Measurements from ENCODE around the gene SPPL3.
A peak's percentile ranks its signal among the peaks of the same experiment; 100 is the strongest.
"Not testable (repeated sequence)": the region's sequence is repeated elsewhere in the genome, so short reads cannot be mapped to it uniquely, and the experiment has no call there.

SPPL3 gene

DNA sequence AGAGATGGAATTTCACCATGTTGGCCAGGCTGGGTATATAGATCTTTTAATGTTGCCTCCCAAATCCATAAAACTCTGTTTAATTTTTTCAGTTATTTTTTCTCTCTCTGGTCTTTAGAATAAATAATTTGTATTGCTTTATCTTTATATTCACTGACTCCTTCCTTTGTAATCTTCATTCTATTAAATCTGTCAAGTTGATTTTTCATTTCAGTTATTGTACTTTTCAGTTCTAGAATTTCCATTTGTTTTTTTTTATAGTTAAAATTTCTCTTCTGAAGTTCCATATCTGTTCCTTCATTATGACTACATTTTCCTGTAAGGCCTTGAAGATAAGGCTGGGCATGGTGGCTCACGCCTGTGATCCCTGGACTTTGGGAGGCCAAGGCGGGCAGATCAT is 13.6 kb upstream of the SPPL3 start:
- DNase-seq: no peak

DNA sequence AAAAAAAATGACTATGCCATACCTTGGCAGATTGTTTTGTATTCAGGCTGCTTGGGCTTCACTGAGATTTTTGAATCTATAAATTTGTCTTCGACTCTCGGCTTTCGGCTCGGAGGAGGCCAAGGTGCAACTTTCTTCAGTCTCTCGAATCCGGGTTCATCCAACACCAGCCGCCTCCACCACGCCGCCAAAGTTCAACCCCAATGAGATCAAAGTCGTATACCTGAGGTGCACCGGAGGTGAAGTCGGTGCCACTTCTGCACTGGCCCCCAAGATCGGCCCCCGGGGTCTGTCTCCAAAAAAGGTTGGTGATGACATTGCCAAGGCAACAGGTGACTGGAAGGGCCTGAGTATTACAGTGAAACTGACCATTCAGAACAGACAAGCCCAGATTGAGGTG is 12.4 kb upstream of the SPPL3 start:
- DNase-seq: no peak

DNA sequence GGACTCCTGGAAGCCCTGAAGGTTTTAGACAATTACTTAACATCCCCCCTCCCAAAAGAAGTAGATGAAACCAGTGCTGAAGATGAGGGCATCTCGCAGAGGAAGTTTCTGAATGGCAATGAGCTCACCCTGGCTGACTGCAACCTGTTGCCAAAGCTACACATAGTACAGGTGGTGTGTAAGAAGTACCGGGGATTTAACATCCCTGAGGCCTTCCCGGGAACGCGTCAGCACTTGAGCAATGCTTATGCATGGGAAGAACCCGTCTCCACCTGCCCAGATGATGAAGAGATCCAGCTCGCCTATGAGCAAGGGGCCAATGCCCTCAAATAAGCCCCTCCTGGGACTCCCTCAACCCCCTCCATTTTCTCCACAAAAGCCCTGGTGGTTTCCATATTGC is 10.6 kb upstream of the SPPL3 start:
- no peak for DNase-seq

DNA sequence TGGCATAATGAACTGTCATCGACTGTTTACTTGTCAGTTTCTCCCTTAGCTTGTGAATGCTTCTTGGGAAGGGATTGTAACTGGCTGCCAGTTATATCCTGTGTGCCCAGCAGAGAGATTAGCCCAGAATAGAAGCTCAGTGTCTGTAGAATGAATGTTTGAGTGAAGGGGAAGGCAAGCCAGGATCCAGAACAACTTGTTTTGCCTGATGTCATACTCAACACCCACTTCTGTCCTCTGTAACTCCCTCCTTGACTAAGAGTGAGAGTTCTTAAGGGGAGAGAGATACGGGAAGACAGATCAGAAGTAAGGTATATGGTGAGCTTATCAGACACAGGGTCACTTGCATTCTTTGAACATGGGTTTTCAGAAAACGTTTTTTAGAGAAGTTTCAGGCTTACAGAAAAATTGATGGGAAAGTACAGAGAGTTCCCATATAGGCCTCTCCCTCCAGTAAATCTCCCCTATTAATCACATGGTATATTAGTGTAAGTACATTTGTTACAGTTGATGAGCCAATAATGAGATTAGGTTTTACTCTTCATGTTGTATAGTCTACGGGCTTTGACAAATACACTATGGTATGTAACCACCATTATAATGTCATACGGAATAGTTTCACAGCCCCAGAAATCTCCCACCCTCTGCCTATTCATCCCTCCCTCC is 5.6 kb upstream of the SPPL3 start:
- DNase-seq: no peak

DNA sequence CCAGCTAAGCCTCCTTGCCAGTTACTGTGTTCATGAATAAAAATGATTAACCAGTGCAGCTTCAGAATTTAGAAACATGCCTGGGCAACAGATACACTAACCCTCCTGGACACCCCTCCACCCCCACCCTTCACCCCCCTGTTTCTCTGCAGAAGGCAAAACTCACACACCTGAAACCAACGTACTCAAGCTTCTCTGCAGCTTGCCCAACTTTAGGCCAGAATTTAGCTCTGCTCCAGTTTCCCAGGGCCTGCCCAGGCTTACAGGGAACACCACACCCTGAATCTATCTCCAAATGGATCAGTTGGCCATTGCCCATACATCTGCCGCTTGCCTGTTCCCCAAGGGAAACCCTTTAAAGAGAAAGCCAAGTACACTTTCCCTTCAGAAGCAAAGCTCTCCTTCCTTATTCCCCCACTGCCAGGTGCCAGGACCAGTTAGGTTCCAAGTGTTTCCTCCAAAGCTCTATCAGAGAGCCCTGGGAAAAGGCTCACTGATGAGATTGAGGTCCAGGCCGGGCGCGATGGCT is 1.8 kb upstream of the SPPL3 start:
- no peak for DNase-seq

DNA sequence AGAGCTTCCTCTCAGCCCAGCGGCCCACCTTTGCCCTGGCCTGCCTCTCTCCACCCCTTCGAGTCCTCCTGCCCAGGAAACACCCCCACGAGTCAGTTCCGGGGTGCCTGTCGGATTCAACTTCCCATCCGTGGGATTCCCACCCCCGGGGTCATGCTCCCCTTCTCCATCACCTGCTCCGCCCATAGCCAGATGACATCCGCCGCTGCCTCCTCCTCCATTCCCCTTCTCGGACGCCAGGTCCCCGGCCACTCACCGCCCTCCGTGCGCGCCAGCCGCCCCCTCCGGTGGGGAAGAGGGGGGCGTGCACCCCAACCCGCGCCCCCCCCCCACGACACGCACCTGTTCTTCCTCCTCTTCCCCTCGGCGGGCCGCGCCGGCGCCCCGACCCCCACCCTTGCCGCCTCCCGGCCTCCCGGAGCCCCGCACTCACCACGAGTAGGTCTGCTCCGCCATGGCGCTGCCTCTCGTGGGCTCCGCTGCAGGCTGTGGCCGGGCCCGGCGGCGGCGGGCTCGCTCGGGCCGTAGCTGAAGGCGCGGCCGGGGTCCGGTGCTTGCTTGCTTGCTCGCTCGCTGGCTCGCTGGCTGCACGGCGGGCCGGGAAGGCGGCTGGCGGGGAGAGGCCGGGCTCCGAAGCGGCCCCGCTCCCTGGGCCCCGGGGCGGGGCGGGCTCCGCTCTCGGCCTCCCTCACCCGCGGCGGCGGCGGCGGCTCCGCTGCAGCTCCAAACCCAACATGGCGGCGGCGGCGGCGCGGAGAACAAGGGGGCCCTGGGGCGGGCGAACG is 554 bp downstream of the SPPL3 start:
- peak; percentile 46 to 48 for DNase-seq

DNA sequence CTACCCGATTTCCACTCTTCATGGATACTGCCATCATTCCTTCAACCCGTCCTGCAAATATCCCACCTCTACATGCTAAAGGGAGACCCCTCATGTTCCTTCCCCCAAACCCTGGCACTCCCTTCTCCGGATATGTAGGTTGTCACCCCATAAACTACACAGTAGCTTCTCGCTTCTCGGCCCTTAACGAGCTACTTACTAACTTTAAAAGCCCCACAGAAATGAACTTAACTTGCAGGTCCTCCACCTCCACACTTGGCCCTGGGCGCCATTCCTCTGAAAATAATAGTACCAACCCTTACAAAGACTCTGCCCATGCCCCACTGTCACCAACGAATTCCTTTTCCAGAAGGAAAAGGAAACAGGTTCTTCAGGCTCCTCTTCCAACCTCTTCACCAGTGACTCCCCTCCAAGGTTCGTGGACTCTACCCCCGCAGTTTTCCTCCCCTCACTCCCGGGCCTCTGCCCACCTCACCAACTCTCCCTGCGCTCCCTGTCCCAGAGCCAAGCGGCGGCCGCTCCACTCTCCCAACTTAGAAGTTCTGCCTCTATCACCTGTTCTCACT is 1.2 kb downstream of the SPPL3 start:
- DNase-seq: no peak

DNA sequence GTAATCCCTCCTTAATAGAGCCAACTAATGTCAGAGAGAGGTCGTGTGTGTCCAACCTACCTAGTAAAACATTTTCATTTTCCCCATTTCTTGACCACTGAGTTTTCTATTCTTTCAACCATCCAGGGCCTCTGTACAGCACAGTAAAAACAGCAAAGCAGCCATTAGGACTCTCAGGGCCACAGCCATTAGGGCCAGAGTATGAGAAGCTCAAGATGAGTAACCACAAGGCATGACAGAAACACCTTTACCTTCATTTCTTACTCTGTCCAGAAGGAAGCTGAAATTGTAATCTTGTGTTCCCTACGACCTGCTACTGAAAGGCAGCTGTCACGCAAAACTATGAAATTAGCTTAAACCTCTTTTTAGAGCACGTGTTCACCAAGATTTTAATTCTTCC is 2.3 kb downstream of the SPPL3 start:
- no peak for DNase-seq

DNA sequence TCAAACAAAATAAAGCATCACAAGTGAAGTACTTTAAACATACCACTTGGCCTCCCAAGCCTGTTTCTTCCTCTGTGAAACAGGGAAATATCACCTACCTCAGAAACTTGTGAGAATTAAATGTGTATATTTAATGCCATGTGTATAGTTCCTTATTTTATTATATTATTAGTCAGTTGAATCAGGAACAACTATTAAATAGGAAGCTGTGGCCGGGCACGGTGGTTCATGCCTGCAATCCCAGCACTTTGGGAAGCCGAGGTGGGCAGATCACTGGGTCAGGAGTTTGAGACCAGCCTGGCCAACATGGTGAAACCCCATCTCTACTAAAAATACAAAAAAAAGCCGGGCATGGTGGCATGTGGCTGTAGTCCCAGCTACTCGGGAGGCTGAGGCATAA is 3.1 kb downstream of the SPPL3 start:
- DNase-seq: not testable (repeated sequence)

DNA sequence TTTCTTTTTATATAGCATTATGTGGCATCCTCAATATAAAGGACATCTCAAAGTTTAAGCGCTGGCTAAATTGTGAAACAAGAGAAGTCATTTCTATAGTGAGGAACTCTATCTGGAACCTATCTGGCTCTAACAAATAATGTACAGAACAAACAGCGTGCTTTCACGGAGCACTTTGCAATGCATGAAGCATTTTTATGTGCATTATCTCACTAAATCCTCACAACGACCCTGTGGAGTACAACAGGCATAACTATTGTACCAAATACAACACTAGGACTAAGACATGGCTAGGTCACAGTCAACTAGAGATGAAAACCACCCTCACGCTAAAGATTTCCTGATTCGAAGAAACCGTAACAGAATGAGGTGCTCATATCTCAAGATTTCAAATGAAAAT is 8.6 kb downstream of the SPPL3 start:
- no peak for DNase-seq

DNA sequence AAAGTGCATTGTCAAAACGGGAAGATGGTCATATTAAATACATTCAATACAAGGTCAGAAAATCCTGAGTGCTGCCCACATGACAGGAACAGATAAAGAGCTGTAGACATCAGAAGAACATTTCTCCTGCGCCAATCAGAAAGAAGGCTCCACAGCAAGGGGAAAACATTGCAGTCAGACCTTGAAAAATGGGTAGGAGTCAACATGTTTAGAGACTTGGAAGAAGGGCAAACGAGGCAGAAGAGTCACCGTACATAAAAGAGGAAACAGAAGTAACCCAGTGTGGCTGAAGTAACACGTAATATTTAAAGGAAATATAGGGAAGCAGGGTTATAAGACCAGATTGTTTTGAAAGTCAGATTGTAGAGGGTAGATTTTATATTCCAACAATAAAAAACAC is 11.9 kb downstream of the SPPL3 start:
- no peak for DNase-seq

DNA sequence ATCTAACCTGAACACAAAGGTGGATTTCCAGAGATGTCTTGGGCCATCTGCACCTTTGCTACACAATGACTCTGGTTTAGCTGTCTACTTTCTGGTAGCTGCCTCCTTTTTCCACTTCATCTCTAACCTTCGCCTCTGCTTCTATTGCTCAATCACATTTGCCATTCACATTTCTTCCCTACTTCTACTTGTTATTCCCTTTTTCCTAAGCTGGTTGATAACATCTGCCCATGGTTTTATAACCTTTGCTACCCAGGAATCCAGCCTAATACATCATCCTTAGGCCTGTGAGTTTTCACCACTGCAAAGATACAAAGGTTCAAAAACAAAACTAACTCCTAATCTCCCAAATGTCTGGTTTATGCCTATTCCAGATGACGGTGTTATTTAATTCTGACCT is 13.2 kb downstream of the SPPL3 start:
- no peak for DNase-seq

DNA sequence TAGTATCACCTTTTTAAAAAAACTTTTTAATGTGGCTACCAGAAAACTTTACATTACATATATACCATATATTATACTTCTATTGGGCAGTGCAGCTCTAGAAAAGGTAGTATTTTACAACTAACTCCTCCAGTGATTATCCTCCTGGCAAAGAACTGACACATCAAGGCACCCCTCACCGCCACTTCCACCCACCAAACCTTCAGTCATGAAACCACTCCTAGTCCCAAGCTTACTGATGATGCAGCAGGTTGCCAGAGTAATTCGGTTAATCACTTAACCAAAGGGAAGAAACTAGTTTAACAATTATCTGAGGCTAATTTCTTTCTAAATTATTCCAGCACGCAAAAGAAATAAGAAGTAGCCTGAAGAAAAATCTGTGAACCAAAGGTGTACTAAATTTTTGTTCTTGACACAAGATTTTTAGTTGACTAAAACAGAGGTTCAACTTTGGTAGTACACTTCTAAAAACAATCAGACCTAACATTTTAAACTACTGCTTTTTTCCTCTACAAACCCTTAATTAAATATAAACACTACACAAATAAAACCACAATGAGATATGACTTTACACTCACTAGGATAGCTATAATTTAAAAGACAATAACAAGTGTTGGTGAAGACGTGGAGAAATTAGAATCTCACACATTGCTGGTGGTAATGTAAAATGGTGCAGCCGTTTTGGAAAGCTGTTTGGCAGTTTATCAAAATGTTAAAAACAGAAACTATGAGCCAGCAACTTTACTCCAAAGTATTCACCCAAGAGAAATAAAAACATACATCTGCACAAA is 16.7 kb downstream of the SPPL3 start:
- DNase-seq: peak; percentile 12

DNA sequence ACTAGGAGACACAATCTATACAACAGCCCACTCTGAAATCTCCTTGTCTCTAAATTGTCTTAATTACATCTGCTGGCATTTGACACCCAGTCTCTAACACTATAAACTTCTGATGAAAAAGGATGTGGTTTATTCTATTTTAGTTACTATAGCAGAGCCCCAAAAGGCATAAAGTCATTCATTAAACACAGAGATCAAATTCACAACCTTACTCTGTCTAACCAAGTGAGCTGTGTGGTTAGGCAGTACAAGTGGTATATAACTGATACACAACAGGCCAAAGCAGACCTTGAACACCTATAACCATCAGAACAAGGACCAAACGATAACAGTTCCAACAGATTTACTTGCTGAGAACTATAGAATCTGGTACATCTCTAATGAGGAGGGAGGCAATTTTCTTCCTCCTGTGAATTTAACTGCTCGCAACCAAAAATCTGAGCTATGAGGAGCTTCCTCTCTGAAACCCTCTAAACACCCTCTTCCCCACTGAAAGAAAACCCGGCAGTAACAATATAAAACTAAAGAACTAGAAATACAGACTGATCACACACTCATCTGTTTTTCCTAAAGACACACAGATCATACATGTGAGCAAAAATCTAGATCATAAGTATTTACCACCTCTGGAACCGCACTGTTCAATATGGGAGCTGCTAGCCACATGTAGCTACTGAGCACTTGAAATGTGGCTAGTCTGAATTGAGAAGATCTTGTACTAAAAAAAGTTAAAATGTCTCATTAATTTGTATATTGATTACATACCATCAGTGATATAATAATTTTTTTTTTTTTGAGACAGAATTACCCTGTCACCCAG is 17.7 kb downstream of the SPPL3 start:
- no peak for DNase-seq

DNA sequence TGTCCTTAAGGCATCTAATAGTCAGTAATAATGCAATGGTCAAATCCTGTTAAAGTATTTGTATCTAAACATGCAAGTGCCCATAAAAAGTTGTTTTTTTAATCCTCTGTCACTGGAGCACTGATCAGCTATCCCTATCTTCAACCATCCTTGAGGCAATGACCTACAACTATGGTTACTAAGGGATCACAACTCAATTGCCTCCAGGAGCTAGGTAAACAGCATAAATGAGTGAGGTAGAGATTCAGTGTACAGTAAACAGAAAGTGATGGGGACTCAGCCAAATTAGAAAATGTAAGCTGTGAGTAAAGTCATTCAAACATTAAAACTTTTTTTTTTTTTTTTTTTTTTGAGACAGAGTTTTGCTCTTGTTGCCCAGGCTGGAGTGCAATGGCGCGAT is 18.6 kb downstream of the SPPL3 start:
- no peak for DNase-seq

DNA sequence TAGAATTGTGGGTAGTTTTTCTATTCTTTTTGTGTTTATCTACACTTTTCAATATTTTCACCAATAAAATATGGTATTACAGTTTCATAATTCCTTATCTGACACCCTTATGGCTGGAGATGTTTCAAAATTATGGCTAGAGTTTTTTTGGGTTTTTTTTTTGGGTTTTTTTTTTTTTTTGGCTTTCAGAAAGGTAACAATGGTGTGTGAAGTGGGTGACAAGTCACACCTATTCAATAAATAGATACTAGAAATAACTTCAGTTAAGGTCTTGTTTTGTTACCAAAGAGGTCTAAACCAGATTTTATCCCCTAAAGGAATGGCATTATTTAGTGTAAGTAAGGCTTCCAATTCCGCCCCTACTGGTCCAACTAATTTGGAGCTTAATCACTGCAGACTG is 19.5 kb downstream of the SPPL3 start:
- DNase-seq: no peak

DNA sequence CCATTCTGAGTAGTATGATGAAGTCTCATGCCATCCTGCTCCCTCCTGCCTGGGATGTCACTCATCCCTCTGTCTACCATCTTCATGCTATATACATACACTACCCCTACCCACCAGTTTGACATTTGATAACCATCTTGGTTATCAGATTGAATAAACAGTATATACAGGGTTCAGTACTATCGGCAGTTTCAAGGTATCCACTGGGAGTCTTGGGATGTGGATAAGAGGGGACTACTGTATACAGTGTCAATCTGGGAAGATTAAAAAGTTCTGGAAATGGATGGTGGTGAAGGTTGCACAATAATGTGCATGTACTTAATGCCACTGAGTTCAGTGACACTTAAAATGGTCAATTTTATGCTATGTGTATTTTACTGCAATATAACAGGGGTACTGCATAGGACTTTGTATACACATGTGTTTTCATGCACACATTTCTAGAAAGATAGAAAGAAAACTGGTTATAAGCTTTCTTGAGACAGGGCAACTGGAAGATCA is 22.1 kb downstream of the SPPL3 start:
- no peak for DNase-seq

DNA sequence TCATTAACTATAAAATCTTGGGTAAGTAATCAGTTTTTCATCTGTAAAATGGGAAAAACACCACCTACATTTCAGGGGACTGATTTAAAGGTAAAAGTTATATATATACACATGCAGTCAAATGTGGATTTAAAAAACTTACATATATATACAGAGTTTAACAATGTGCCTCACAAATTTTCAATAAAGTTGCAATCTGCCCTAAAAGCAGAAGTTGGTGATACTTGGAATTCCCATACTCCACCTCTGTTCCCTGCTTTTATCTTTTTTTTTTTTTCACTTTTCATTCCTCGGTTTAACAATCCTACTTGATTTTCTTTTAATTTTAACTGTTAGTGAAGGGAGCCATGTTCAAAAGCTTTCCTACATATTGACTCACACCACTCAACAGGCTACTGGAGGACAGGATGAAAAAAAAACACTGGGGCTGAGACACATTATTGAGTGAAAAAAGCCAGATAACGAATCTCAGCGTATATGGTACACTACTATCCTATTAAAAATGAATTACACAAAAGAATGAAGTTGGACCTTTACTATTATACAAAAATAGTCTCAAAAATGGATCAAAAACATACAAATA is 24.3 kb downstream of the SPPL3 start:
- no peak for DNase-seq

DNA sequence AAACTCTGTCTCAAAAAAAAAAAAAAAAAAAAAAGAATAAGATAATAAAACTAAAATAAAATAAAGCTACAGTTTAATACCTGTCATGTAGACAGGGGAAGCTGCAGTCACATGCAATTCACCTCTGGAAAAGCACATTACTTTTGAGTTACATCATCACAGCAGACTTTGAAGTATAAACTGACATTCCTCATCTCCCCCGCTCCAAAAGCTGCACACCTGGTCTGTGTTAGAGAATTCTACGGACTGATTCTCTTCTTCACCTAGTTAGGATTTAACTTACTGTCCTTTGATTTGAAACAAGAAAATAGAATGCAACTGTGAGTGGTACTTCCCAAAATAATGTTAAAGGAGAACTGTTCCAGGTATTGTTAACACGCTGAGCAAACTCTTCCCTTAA is 25.1 kb downstream of the SPPL3 start:
- no peak for DNase-seq

DNA sequence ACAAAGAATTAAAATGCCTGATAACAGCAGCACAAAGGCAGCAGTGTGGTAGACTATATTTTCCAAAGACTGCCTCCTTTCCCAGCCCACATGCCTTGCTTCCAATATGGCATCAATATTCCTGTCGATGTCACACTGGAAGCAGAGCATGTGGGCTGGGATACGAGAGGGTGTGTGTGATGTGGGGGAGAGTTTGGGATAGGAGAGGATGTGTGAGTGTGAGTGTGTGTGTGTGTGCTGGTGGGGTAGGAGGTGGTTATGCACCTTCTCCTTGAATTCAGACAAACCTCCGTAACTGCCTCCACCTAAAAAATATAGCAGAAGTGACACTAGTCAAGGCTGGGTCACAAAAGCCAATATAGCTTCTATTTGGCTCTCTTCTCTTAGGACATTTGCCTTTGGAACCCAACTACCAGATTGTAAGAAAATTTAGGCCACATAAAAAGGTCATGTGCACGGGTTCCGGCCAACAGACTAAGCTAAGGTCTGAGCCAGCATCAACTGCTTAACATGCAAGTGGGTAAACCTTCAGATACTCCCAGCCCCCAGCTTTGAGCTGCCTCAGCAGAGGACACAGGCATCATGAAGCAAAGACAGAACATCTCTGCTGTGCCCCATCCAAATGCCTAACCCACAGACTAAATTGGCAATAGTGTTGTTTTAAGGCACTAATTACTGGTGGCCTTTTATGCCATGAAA is 29.5 kb downstream of the SPPL3 start:
- no peak for DNase-seq

DNA sequence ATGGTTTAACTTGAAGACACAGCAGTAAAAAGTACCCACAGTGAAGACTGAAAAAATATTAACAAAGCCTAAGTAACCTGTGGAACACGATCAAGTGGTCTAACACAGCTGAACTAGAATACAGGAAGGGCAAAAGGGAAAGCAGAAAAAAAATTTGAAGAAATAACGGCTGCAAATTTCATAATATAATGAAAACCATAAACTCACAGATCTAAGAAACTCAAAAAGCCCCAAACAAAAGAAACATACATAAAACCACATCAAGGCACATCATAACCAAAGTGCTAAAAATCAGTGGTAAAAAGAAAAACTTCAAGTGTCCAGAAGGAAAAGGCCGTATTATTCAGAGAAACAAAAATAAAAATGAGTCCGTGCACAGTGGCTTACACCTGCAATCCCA is 30.9 kb downstream of the SPPL3 start:
- DNase-seq: no peak

Measured in activated CD4-positive, alpha-beta T cell treated with anti-CD3 and anti-CD28 coated beads, Interleukin-2, amount 50 U/mL, for 4 hours (primary cell).